Measurements from ENCODE around the gene NOC4L.
A peak's percentile ranks its signal among the peaks of the same experiment; 100 is the strongest.
"Not testable (repeated sequence)": the region's sequence is repeated elsewhere in the genome, so short reads cannot be mapped to it uniquely, and the experiment has no call there.

Gene NOC4L

GRCh38 chr12:132181570-132182200 is 37.4 kb downstream of the NOC4L start:
- no peak for DNase-seq (ENCODE audit: low read depth in 2 of 2)

GRCh38 chr12:132182206-132182710 is 38.0 kb downstream of the NOC4L start:
- no peak for DNase-seq (ENCODE audit: low read depth in 2 of 2)

GRCh38 chr12:132182711-132183365 is 38.6 kb downstream of the NOC4L start:
- DNase-seq (ENCODE audit: low read depth in 2 of 2), result no peak

- no peak for DNase-seq (ENCODE audit: low read depth in 2 of 2)
Observed at GRCh38 chr12:132185705-132186104, 41.4 kb downstream of the NOC4L start.

- no peak for DNase-seq (ENCODE audit: low read depth in 2 of 2)
Observed at GRCh38 chr12:132186208-132186856, 42.1 kb downstream of the NOC4L start.

GRCh38 chr12:132186857-132187620 is 42.8 kb downstream of the NOC4L start:
- no peak for DNase-seq (ENCODE audit: low read depth in 2 of 2)

GRCh38 chr12:132187646-132188450 is 43.6 kb downstream of the NOC4L start:
- DNase-seq (ENCODE audit: low read depth in 2 of 2), result no peak

GRCh38 chr12:132188451-132188901 is 44.2 kb downstream of the NOC4L start:
- no peak for DNase-seq (ENCODE audit: low read depth in 2 of 2)

- no peak for DNase-seq (ENCODE audit: low read depth in 2 of 2)
Observed at GRCh38 chr12:132188916-132189325, 44.7 kb downstream of the NOC4L start.

GRCh38 chr12:132189378-132190011 is 45.2 kb downstream of the NOC4L start:
- DNase-seq (ENCODE audit: low read depth in 2 of 2), result peak; percentile 59 to 64

GRCh38 chr12:132190012-132190755 is 45.9 kb downstream of the NOC4L start:
- no peak for DNase-seq (ENCODE audit: low read depth in 2 of 2)

- DNase-seq (ENCODE audit: low read depth in 2 of 2), result no peak
Observed at GRCh38 chr12:132190834-132191500, 46.7 kb downstream of the NOC4L start.

- DNase-seq (ENCODE audit: low read depth in 2 of 2), result no peak
Observed at GRCh38 chr12:132191715-132192553, 47.7 kb downstream of the NOC4L start.

GRCh38 chr12:132194056-132194455 is 49.8 kb downstream of the NOC4L start:
- no peak for DNase-seq (ENCODE audit: low read depth in 2 of 2)

GRCh38 chr12:132194556-132194955 is 50.3 kb downstream of the NOC4L start:
- DNase-seq (ENCODE audit: low read depth in 2 of 2), result no peak

GRCh38 chr12:132195242-132195641 is 51.0 kb downstream of the NOC4L start:
- not testable (repeated sequence) for DNase-seq (ENCODE audit: low read depth in 2 of 2)

GRCh38 chr12:132196038-132196872 is 52.0 kb downstream of the NOC4L start:
- DNase-seq (ENCODE audit: low read depth in 2 of 2), result no peak
